Measurements from ENCODE around the gene MTHFD1. TPM values are rescaled to one million over a fixed set of nuclear protein-coding genes. Genes with fewer than 3 reads are reported as not detected.

MTHFD1 gene
- total RNA-seq, 2 donors from 2014 or later = 30.5 to 42.8 TPM

DNA sequence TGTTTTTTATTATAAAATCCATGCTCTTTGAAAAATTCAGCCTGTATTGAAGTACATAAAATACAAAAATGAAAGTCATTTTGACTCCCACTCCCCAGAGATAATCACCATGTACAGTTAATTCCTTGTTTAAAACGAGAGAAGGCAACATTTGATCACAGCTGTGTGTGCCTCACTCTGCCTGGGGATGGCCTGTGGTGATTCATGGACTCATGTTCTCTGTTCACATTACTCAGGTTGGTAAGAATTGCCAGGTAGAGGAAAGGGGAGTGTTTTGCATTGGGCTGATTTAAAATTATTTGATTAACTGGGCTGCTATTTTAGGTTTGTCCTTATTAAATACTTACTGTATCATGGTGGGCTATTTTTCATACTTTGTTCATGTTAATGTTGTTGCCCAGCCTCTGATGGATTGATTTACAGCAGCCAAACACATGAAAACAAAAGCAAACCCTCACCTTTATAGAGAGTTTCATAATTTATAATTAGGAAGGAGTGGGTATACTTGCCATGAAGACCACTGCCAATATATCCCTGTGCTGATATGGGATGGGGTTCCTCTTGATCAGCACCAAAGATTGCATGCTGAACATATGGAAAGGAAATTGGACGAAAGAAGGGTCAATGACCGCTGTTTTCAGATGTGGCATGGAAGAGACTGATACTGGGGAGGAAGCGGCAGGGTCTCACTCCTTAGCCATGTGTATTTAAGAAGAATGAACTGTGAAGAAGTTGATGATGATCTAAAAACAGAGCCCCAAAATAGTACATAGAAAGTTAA, 119.4 kb downstream of the MTHFD1 start:
- H3K36me3 ChIP-seq = no peaks in the 10 kb centered on the region
- H3K9me3 ChIP-seq = no peaks in the 10 kb centered on the region
- no peak for DNase-seq (ENCODE audit: low spot score)
- H3K27ac ChIP-seq = peak overlapping the region; percentile 99 to 100
- no peaks in the 10 kb centered on the region for H3K27me3 ChIP-seq
- TF ChIP-seq, protein P1, sequence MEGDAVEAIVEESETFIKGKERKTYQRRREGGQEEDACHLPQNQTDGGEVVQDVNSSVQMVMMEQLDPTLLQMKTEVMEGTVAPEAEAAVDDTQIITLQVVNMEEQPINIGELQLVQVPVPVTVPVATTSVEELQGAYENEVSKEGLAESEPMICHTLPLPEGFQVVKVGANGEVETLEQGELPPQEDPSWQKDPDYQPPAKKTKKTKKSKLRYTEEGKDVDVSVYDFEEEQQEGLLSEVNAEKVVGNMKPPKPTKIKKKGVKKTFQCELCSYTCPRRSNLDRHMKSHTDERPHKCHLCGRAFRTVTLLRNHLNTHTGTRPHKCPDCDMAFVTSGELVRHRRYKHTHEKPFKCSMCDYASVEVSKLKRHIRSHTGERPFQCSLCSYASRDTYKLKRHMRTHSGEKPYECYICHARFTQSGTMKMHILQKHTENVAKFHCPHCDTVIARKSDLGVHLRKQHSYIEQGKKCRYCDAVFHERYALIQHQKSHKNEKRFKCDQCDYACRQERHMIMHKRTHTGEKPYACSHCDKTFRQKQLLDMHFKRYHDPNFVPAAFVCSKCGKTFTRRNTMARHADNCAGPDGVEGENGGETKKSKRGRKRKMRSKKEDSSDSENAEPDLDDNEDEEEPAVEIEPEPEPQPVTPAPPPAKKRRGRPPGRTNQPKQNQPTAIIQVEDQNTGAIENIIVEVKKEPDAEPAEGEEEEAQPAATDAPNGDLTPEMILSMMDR (IDR thresholded peaks at IDR 0.05) = no peak
- H3K4me3 ChIP-seq = no peak overlapping the region
- H3K4me1 ChIP-seq = peaks cover 0 to 65% of the 10 kb centered on the region in 2 donors

DNA sequence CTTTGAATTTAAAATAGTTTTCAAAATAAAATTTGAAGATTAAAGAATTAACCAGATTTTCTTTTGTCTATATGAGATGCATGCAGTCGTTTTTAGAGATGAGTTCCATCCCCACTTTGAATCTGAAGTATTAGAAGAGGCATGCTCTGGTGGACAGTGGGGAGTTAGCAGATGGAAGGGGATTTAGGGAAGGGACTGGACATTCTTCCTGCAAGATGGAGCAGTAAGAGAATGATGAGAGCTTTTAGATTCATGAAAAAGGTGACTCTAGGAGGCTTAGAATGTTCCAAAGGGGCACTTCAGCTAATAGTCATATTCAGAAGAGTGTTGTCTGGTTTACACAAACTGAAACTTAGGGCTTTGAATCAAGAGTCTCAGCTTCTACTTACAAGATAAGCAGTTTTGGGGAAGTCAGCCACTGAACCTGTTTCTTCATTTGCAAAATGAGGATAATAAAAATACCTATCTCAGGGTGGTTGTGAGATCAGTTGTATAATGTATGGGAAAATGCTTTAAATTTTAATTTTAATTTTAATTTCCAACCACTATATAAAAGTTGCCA, 120.1 kb downstream of the MTHFD1 start:
- TF ChIP-seq, protein P1 (IDR thresholded peaks at IDR 0.05) = no peak

DNA sequence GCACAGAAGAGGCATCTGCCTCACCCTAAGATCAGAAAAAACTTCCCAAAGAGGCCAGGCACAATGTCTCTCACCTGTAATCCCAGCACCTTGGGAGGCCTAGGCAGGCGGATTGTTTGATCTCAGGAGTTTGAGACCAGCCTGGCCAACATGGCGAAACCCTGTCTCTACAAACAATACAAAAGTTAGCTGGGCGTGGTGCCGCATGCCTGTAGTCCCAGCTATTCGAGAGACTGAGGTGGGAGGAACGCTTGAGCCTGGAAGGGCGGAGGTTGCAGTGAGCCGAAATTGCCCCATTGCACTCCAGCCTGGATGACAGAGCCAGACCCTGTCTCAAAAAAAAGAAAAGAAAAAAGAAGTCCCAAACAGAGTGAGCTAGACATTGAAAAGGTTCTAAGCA, 120.9 kb downstream of the MTHFD1 start:
- Histone ChIP-seq H3K4me3 (no peak overlapping the region), H3K27ac (no peak overlapping the region), H3K4me1 (peaks cover 0 to 70% of the 10 kb centered on the region in 2 donors), H3K27me3 (no peaks in the 10 kb centered on the region), H3K9me3 (no peaks in the 10 kb centered on the region), H3K36me3 (no peaks in the 10 kb centered on the region)
- DNase-seq (ENCODE audit: low spot score) = no peak
- TF ChIP-seq, protein P1 (IDR thresholded peaks at IDR 0.05) = no peak

More for the DNA sequence above, 120.1 kb downstream of the MTHFD1 start:
- no peaks in the 10 kb centered on the region for H3K9me3 ChIP-seq
- H3K4me1 ChIP-seq = peaks cover 0 to 67% of the 10 kb centered on the region in 2 donors
- no peak for DNase-seq (ENCODE audit: low spot score)
- no peak overlapping the region for H3K27ac ChIP-seq
- no peaks in the 10 kb centered on the region for H3K36me3 ChIP-seq
- H3K27me3 ChIP-seq = no peaks in the 10 kb centered on the region
- H3K4me3 ChIP-seq = no peak overlapping the region

Other genes with a start within 250 kb of the MTHFD1 start
- gene ESR2, start 94.0 kb upstream of the MTHFD1 start, total RNA-seq = under 1 TPM; 0.20 to 0.30 TPM
- gene AKAP5, start 77.1 kb downstream of the MTHFD1 start, total RNA-seq = under 1 TPM in 1 of 2 donors, not detected in 1; 0.24 TPM
- 1 to 10 TPM; 5.0 to 9.2 TPM for gene ZBTB25, start 115.5 kb downstream of the MTHFD1 start, total RNA-seq
- 10 to 100 TPM; 18.5 to 21.2 TPM for gene ZBTB1, start 116.4 kb downstream of the MTHFD1 start, total RNA-seq
- 100 to 1,000 TPM in 1 of 2 donors, 10 to 100 TPM in 1; 64.9 to 151 TPM for gene HSPA2, start 152.4 kb downstream of the MTHFD1 start, total RNA-seq
- under 1 TPM in 1 of 2 donors, not detected in 1; 0.31 TPM for gene PPP1R36, start 161.6 kb downstream of the MTHFD1 start, total RNA-seq